NOMO-1 treated with dmso at 0.1 percent for 144 hours (cell line): ENCODE data around the gene NECTIN1.

ENCODE experiments used
- DNase-seq: peaks from one replicate; lab custom pipeline; 2025; ENCODE audit not compliant: unreplicated experiment; lab: John Stamatoyannopoulos, UW

Gene NECTIN1

DNA sequence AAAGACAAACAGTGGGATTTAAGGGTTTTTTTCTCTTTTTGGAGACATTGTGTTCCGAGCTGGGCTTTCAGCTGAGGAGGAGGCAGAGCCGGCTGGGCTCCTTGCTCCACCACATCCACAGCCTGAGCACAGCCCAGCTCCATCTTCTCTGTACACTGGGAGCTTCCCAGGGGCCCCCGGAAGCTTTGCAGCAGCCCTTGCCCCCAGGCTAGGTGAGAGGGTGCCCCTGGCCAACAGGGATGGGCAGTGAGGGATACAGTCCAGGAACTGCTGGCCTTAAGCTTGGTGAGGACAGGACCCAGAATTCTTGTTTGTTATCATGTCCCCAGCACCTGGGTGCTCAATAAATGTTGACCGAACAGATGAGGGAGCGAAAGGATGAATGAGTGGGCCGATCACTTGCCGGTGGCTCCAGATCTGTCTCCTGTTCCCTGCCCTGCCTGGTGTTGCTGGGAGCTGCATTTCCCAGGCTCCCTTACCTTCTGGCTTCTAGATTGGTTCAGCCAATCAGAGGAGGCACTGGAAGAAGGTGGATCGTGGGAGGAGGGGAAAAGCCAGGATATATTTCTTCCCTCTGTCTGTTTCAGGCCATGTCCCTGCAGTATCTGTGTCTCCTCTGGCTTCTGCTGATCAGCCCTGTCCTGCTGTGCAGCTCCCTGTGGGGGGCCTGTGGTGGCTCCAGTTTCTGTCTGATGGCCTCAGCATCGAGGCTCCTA lies 26.5 kb upstream of the NECTIN1 start:
- no peak for DNase-seq

DNA sequence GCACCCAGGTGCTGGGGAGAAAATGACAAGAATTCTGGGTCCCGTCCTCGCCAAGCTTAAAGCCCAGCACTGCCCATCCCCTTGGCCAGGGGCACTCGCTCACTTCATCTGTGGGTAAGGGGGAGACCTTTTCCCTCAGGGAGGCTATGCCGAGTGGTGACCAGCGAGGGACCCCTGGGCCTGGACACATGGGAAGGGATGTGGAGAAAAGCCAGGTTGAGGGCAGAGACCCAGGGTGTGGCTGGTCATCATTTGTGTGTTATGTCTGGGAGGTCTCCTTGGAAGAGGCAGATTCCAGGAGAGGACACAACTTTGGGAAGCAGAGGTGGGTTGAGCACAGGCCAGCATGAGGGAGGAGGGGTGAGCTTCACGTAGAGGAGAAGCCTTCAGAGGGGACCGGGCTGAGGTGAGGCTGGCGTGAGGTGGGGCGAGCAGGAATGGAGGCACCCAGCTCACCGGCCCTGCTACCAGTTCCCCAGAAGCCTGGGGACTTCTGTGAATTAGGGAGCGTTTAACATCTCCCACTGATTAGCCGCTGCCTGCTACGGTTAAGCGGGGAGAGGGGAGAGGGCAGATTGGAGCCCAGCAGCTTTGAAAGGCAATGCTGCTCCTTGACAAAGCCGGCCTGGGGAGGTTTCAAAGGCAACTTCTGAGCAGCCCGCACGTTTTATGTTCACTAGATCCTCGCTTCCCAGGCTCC lies 25.8 kb upstream of the NECTIN1 start:
- DNase-seq, result no peak

DNA sequence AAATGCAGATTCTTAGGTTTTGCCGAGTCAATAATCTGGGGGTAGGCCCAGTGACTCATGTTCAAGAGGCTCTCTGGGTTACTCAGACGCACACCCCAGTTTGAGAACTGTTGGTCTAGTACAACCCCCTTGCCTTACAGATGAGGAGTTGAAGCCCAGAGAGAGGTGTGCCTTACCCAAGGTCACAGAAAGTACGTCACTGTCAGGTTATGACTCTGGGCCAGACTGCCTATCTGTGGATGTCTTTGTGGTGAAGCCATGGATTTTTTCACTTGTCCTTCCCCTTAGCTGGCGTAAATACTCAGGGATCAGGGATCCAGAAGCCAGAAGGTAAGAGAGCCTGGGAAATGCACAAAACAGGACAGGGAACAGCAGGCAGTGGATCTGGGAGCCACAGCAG lies 25.2 kb upstream of the NECTIN1 start:
- no peak for DNase-seq

GRCh38 chr11:119752946-119753345 lies 23.9 kb upstream of the NECTIN1 start:
- DNase-seq, result no peak

GRCh38 chr11:119752345-119752871 lies 23.4 kb upstream of the NECTIN1 start:
- DNase-seq, result no peak

DNA sequence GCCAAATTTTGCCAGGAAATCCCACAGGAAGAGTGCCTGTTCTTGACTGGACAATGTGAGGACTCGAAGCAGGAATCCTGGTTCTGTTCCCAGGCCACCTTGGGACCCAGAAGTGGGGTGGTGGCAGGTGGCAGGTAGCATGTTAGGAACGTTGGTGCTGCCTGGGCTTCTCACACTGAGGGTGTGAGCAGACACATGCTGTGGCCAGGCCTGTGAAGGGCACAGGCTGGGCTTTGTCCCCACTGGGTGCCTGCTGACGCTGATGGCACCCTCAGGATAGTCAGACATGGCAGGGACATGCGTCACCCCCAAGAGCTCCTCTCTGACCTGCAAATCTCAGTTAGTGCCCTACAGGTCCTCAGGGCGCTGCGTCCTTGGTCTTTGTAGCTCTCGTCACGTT lies 21.1 kb upstream of the NECTIN1 start:
- DNase-seq, result no peak

DNA sequence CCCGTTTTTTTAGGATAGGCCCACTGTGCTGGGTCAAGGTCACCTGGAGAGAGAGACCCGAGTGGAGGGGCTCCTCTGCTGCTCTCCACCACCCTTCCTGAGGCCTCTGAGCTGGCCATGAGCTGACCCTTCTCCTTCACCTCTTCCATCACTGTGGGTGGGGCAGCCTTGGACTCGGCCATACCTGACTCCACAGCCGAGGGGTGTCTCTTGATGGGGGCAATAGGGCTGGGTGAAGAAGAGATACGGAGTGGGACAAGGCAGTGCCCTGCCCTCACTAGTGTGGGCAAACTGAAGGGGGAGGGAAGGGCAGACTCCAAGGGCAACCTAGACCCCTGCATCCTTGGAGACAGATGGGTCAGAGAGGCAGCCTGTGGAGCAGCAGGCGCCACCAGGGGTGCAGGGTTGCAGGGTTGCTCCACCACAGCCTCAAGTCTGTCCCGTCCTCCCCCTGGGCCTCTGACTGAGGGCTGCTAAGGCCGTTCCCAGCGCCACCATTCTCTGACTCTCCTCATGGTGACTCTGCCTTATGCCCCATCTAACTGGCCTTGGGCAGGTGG lies 20.1 kb upstream of the NECTIN1 start:
- no peak for DNase-seq

DNA sequence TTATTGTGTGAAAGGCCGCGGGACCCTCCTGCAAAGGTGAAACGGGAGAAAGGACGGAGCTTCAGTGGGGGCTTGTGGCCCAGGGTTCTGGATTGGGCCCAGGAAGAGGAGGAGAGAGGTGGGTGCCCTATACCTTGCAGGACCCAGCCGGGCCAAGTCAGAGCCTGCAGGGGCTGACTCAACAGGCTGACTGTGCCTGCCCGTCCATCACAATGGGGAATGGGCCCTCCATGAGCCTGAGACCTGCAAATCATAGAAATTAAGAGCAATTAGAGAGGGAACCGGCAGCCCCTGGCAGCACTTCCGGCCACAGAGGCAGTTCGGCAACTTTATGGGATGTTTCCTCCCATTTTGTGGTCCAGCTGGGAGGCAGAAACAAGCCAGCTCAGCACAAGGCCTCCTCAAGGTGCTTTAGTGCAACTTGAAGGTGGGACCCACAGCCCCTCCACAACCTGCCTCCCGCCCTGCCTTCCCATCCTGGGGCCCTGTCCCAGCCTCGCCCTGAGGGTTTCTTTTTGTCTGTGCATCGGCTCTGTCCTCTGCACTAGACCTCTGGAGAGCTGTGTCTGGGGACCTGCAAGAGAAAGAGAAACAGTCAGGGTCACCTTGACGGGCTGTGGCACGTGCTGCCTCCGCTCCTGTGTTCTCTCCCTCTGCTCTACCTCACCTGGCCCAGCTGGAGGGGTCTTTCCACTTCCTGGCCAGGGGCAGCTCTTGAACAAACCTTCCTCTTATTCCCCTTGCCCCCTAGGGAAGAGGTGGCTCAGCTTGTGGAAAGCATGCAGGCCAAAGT lies 19.1 kb upstream of the NECTIN1 start:
- DNase-seq, result peak; percentile 40

DNA sequence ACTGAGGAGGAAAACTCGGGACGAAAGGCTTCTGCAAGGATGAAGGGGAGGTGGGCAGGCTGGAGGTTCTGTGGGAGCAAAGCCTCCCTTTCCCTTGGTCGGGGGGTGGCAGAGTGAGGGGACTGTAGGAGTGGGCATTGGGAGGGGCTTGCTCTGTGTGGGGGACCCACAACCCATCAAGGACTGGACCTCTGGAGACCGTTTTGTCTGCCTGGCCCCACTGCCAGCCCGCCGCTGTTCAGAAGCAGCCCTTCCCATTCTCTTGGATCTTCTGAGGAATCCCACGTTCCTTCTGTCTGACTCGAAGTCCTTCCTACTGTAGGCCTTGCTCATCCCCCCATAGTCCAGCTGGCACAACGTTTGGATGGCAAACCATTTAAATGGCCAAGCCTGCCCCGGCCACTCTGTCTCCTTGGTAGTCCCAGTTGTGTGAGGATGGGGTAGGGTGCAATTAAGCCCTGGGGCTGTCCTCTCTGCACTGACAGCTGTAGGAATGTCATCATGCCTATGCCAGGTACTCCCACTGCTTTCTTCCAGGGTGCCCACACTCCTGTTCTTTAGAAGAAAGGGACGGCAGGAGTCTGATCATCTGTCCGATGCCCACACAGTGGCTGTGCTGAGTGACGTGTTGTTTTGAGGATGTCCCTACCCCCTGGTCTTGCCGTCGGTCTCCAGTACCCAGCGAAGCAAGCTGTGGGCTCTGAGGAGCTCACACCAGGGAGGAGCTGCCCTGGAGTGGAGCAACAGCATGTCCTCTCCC lies 17.0 kb upstream of the NECTIN1 start:
- no peak for DNase-seq

- no peak for DNase-seq
These were observed 16.1 kb upstream of the NECTIN1 start for GRCh38 chr11:119745112-119745511.

GRCh38 chr11:119744577-119744976 lies 15.6 kb upstream of the NECTIN1 start:
- DNase-seq, result no peak

- DNase-seq, result no peak
These were observed 14.0 kb upstream of the NECTIN1 start for GRCh38 chr11:119743006-119743405.

DNA sequence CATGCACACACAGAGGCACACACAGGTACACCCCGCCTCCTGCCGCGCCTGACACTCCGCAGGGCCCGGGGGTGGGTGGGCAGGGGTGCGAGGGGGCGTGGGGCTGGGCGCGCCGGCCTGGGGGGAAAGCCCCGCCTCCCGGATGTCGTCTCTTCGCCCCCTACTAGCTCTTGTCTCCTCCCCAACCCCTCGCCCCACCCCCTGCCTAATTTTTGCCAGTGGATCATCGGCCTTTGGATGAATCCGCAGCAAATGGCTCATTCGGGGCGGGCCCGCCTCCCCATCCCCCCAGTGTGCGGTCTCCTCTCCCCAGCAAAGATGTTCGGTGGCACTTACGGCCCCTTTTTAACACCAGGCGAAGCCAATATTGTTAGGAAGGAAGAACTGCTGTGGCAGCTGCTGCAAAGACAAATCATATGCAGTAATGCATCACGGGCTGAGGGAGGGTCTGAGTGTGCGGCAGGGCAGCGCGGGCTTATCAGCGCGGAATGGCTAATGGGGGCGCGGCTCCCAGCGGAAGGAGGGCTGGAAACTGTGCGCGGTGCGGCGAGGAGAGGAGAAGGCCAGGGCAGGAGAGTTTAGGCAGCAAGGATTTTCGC lies 13.4 kb upstream of the NECTIN1 start:
- no peak for DNase-seq

DNA sequence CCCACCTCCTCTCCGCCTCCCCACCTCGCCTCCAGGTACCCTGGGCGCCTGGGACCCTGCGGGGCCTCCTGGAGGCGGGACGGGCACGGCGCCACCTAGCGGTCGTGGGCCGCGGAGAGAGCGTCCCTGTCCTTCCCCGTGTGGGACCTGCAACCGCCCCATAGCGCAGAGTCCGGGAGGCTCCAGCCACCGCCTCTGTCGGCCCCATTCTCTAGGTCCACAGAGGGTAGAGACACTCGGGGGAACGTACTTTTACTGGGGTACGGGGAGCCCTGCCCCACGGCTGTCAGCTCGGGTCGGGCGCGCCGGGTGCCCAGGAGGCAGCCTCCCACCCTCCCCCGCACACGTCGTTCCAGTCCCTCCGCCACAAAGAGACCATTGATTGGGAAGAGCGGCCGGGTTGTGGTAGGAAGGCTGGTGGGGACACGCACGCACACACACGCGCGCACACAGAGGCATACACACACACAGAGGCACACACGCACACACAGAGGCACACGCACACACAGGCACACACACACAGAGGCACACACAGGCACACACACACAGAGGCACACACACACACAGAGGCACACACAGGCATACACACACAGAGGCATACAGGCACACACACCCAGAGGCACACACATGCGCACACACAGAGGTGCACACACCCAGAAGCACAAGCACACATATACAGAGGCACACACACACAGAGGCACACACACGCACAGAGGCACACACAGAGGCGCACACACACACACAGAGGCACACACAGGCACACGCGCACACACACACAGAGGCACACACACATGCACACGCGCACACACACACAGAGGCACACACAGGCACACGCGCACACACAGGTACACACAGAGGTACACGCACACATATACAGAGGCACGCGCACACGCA lies 12.6 kb upstream of the NECTIN1 start:
- DNase-seq, result no peak

GRCh38 chr11:119739975-119740374 lies 11.0 kb upstream of the NECTIN1 start:
- no peak for DNase-seq

- DNase-seq, result no peak
These were observed 10.2 kb upstream of the NECTIN1 start for GRCh38 chr11:119739021-119739703.

- no peak for DNase-seq
These were observed 9.0 kb upstream of the NECTIN1 start for GRCh38 chr11:119738059-119738439.

DNA sequence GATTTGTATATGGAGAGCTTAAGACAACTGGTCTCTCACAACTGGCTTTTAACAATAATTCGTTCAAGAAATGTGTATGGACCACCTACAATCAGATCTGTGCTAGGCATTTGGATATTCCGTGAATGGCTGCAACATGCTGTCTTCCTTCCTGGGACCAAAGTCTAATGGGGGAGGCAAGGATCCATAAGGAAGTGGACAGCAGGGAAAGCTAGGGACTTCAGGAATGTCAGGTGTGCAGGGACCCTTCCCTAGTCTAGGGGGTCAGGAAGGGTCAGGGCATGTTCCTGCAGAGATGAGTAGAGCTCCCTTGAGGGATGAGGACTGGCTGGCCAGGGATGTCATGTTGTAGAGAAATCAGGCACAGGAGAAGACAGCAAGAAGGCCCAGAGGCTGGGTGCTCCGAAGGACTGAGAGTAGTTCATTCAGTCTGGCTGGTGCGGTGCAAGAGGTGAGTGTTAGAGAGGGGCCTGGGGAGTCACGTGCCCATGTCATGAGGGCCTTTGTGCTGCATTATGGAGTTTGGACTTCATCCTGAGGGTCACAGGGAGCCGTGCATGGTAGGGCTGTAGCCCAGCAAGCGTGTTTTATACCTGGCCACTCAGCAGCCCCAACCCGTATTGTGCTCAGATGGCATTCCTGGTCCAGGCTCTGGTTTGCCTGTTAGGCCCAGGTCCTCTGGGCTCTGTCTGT lies 8.5 kb upstream of the NECTIN1 start:
- DNase-seq, result no peak
